ENCODE data around the gene DTNA.
"Not testable (repeated sequence)": the region's sequence is repeated elsewhere in the genome, so short reads cannot be mapped to it uniquely, and the experiment has no call there.

The DTNA gene

GRCh38 chr18:34904994-34905393, 194.9 kb downstream of the DTNA start:
- DNase-seq (ENCODE audit: low read depth in 2 of 2): no peak

- DNase-seq (ENCODE audit: low read depth in 2 of 2): not testable (repeated sequence)
These were observed 196.9 kb downstream of the DTNA start for GRCh38 chr18:34906985-34907384.

- no peak for DNase-seq (ENCODE audit: low read depth in 2 of 2)
These were observed 199.7 kb downstream of the DTNA start for GRCh38 chr18:34909637-34910364.

DNA sequence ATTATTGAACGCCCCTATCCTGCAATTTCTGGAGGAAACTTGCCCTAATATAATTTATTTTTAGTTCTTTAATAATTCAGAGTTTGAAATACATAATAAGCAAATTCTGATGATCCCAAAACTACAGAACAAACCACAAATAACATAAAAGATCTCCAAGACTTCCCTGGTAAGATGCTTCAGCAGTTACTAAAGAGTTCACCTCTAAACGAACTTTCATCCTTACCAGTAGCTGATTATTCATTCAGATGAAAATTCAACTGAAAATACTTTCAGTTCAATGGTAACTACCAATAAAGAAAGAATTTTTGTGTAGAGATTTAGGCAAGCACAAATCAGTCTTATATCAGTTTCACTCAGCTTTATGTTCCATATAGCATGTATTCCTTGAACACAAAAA, 201.0 kb downstream of the DTNA start:
- DNase-seq (ENCODE audit: low read depth in 2 of 2): no peak

DNA sequence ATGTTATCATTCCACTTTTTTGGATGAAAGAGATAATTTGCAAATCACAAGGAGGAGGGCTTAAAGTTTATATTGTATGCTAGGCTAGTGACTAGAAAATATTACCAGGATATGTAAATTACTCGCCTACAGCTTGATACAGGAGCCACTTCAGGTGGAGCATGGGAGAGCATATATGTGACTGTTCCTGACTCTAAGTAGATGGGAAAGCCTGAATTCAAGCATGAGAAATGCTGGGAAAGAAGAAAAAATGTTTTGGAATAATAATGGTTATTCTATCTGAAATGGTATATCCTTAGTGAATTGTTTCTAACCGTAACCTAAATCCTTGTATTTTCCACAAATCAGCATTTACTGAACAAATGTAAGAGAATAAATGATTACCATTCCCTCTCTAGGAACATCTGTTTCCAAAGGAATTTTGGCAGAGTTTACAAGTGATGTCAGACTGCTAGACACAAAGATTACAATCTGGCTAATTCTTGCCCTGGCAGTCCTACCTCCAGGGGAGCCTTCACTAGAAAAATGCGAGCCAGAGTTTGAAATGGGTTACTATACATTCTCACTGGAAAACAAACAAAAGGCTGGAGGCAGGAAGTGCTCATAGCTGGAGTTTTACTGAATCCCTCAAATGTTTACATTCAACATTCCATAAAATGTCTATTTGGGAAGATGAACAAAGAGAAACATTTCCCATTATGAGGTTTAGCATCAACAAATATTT, 201.7 kb downstream of the DTNA start:
- DNase-seq (ENCODE audit: low read depth in 2 of 2): no peak

DNA sequence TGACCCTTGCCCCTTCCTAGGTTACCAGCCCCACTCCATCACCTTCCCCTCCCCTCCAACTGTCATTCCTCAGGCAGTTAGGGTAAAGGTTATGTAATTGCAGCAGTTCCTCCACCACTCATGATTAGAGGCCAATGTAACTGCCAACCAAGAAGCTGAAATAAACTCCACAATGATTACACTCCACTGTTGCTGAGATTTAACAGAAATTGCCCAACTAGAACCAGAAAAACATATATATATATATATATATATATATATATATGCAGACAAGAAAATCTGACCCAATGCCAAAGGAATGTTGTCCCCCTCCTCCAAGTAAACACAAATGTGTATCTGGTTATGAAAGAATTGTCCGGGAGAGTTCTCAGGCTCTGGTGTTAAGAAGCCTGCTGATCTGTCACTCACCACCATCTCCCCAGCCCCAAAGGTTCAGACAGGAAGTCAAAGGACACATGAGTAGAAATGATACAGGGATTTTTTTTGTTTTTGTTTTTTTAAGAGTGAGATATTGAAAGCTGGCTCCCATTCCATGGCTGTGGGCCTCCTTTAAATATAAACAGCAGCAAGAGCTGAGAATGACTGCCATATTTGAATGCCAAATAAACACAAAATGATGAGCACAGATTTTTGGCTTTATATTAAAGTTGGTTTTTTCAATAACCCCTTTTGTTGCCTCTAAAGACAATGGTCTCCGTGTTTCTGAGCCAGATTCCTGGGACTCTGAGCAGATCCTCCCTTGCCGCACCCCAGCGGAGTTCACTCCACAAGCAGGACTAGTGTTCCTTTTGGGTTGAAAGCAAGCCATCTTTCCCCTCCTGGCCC, 204.0 kb downstream of the DTNA start:
- no peak for DNase-seq (ENCODE audit: low read depth in 2 of 2)

GRCh38 chr18:34915046-34915445, 204.9 kb downstream of the DTNA start:
- no peak for DNase-seq (ENCODE audit: low read depth in 2 of 2)

DNA sequence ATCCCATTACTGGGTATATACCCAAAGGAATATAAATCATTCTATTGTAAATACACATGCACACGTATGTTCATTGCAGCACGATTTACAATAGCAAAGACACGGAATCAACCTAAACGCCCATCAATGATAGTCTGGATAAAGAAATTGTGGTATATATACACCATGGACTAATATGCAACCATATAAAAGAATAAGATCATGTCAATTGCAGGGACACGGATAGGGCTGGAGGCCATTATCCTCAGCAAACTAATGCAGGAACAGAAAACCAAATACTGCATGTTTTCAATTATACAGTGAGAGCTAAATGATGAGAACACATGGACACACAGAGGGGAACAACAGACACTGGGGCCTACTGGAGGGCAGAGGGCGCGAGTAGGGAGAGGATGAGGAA, 206.4 kb downstream of the DTNA start:
- not testable (repeated sequence) for DNase-seq (ENCODE audit: low read depth in 2 of 2)

DNA sequence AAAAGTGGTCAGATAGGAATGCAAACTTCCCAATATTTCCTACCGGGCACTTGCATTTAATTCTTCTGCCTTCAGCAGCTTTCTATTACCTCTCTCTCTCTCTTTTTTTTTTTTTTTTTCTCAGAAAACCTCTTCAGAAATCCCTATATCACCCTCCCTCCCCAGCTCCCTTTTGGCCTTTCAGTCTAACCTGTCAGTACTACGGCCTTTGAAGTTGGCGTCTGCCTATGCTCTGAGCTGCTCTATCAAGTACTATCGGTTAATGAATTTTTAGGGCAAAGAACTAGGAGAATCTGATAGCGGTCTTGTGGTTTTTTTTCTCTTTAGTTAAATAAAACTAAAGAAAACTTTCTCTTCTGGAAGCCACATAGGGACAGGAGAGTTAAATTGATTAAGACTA, 208.8 kb downstream of the DTNA start:
- no peak for DNase-seq (ENCODE audit: low read depth in 2 of 2)

- no peak for DNase-seq (ENCODE audit: low read depth in 2 of 2)
These were observed 211.1 kb downstream of the DTNA start for GRCh38 chr18:34921226-34921625.

DNA sequence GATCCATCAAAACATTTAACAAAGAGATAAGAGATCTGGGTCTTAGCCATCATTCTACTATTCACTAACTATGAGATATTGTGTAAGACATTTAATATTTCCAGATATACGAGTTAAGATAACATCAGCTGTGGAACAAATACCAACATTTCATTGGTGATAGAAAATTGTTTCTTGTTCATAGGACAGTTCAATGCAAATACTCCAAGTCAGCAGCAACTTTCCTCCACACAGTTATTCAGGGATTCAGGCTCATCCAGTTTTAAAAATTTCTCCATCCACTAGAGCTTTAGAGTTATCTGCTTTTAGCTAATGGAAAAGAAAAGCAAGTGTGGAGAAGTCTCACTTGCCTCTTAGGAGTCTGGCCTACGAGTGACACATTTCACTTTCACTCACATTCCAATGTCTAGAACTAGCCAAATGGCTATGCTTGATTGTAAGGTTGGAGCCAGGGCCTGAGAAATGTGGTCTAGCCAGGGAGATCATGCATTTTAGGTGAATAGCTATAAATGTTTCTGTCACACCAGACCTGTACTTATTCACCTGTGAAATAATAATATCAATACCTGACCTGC, 211.8 kb downstream of the DTNA start:
- no peak for DNase-seq (ENCODE audit: low read depth in 2 of 2)

- not testable (repeated sequence) for DNase-seq (ENCODE audit: low read depth in 2 of 2)
These were observed 212.5 kb downstream of the DTNA start for GRCh38 chr18:34922594-34922993.

GRCh38 chr18:34923911-34924310, 213.8 kb downstream of the DTNA start:
- DNase-seq (ENCODE audit: low read depth in 2 of 2): no peak

GRCh38 chr18:34926683-34927082, 216.6 kb downstream of the DTNA start:
- DNase-seq (ENCODE audit: low read depth in 2 of 2): no peak

- DNase-seq (ENCODE audit: low read depth in 2 of 2): no peak
These were observed 218.1 kb downstream of the DTNA start for GRCh38 chr18:34928088-34928753.

- DNase-seq (ENCODE audit: low read depth in 2 of 2): no peak
These were observed 218.7 kb downstream of the DTNA start for GRCh38 chr18:34928754-34929335.

DNA sequence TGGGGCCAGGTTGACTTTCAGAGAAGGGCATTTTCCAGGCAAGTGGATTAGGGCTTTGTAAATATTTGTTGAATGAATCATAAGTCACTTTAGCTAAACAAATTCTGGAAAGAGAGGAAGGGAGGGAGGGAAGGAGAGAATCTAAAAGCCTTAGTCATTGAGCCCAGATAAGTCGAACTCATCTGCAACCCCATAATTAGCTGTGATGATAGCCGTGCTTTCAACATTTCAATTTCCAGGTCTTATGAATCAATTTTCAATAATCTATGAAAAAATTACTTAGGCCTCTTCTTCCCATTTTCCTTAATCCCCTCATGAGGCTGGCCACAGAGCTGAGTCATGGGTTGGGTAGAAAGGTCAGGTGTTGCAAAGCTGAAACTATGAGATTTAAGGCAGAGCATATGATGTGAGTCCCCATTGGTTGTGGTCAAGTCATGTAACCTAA, 219.3 kb downstream of the DTNA start:
- no peak for DNase-seq (ENCODE audit: low read depth in 2 of 2)

DNA sequence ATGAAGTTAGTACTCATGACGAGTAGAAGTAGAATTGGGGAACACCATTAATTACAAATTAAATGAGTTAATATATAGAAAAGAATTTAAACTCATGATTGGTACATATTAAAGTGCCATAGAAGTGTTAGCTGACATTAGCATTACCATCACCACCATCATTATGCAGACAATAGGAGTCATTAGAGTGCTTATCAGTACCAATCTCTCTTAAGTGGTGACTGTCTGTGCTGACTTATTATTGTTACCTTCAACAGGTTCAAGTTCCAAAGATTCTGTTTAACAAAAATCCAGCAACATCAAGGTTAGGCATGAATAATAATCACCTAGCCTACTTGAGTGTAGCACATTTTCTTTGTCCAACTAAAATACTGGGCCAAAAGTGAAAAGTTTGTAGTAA, 222.3 kb downstream of the DTNA start:
- DNase-seq (ENCODE audit: low read depth in 2 of 2): no peak

- no peak for DNase-seq (ENCODE audit: low read depth in 2 of 2)
These were observed 222.8 kb downstream of the DTNA start for GRCh38 chr18:34932792-34933466.

DNA sequence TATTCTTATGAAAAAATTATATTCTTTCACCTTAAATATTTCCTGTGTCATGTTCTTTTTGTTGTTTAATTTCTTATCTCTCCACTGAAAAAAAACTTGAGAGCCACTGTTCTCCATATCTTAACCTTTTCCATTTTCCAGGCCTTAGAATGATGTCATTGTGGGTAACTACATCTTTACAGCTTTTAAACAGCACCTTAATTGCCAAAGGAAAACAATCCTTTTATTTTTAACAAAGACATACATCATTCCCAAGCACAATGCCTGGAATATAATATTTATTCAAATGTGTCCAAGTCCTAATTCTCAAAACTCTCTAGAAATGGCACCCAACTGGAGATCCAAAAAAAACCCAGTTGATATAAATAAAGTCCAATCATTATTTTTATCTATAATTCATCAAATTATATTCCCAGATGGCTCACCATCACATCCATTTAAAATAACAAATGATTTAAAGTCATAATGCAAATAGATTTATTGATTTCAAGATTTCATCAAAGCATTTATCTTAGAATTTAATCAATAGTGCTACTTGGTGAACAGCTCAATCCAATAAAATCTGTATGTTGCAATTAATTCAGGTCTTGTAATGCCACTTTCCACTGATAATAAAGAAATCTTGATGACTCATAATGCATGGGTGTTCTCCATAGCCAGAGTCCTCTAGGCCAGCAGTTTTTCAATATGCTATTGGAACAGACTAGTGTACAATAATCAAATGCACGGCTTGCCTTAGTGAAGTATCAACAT, 224.0 kb downstream of the DTNA start:
- no peak for DNase-seq (ENCODE audit: low read depth in 2 of 2)

Data from stimulated activated CD8-positive, alpha-beta memory T cell treated with anti-CD3 and anti-CD28 coated beads, Interleukin-15, amount 100 ng/mL, for 48 hours (primary cell).